CD8-positive, alpha-beta memory T cell (primary cell): ENCODE measurements around the gene MACF1. TPM values are rescaled to one million over a fixed set of nuclear protein-coding genes. Genes with fewer than 3 reads are reported as not detected.

ENCODE experiments used
- CTCF ChIA-PET: fragments of 350-600 bp; sonication (Branson Sonifier 250); formaldehyde crosslinking; loops from one replicate; lab custom pipeline; 2021; ENCODE audit warnings: antibody characterized with exemption; lab: Charles Lee
- POLR2A ChIA-PET: fragments of 350-600 bp; sonication (Branson Sonifier 250); formaldehyde crosslinking; loops from one replicate; lab custom pipeline; 2021; ENCODE audit warnings: antibody characterized with exemption; lab: Charles Lee
- DNase-seq, 5 donors: peaks; one replicate each; pipeline versions ENCODE4 v3.0.0 to v3.0.0-alpha.2; 2020 to 2022; ENCODE audit warnings: mixed read lengths in 1 of 5
- H3K27ac ChIP-seq: one replicate; pipeline ENCODE4 v1.7.0; 2013; ENCODE audit warnings: low read depth, mild to moderate bottlenecking, low read length, moderate library complexity
- H3K27me3 ChIP-seq: 2 replicates; pipeline ENCODE4 v1.7.0; 2013; ENCODE audit warnings: low read length, mild to moderate bottlenecking; ENCODE audit not compliant: insufficient read depth, poor library complexity, severe bottlenecking
- H3K36me3 ChIP-seq: 2 replicates; pipeline ENCODE4 v1.7.0; 2013; ENCODE audit warnings: mild to moderate bottlenecking, low read length, moderate library complexity; ENCODE audit not compliant: insufficient read depth
- H3K4me1 ChIP-seq: 2 replicates; pipeline ENCODE4 v1.7.0; 2013; ENCODE audit warnings: mild to moderate bottlenecking, low read length, moderate library complexity; ENCODE audit not compliant: insufficient read depth
- H3K4me3 ChIP-seq: 2 replicates; pipeline ENCODE4 v1.7.0; 2013; ENCODE audit warnings: mild to moderate bottlenecking, low read length
- H3K9me3 ChIP-seq: 2 replicates; pipeline ENCODE4 v1.7.0; 2013; ENCODE audit warnings: mild to moderate bottlenecking, low read length
- H3K27ac Mint-ChIP-seq, 8 donors: one replicate each; pipeline ENCODE4 v1.8.0; 2020 to 2021; ENCODE audit warnings: mixed read lengths in 8 of 8, mild to moderate bottlenecking in 6 of 8, inconsistent platforms in 3 of 8, moderate library complexity in 3 of 8
- H3K27me3 Mint-ChIP-seq, 2 donors: one replicate each; pipeline ENCODE4 v1.8.0; 2020 to 2021; ENCODE audit warnings: mixed read lengths in 2 of 2, mild to moderate bottlenecking in 1 of 2, moderate library complexity in 1 of 2
- H3K36me3 Mint-ChIP-seq, 3 donors: one replicate each; pipeline ENCODE4 v1.8.0; 2020 to 2021; ENCODE audit warnings: mixed read lengths in 3 of 3, inconsistent platforms in 1 of 3, mild to moderate bottlenecking in 1 of 3
- H3K4me1 Mint-ChIP-seq, 3 donors: one replicate each; pipeline ENCODE4 v1.8.0; 2020 to 2021; ENCODE audit warnings: mixed read lengths in 3 of 3, inconsistent platforms in 1 of 3, mild to moderate bottlenecking in 1 of 3
- H3K4me3 Mint-ChIP-seq, 7 donors: one replicate each; pipeline ENCODE4 v1.8.0; 2020 to 2021; ENCODE audit warnings: mixed read lengths in 7 of 7, mild to moderate bottlenecking in 6 of 7, moderate library complexity in 4 of 7, inconsistent platforms in 2 of 7
- H3K9me3 Mint-ChIP-seq, 5 donors: one replicate each; pipeline ENCODE4 v1.8.0; 2020 to 2022; ENCODE audit warnings: mixed read lengths in 5 of 5, mild to moderate bottlenecking in 3 of 5, moderate library complexity in 2 of 5, inconsistent platforms in 1 of 5
- polyA plus RNA-seq: library from polyadenylated mRNA; unstranded; fragments of 300-500 nt; fragmentation: Illumina TruSeq; gene quantifications from one replicate; pipeline ENCODE4 v1.2.3, GENCODE V29; 2021
- total RNA-seq, 2 experiments: library from RNA; stranded (reverse); gene quantifications; one replicate each; pipeline ENCODE4 v1.2.3, GENCODE V29; 2021

MACF1 gene
- total and polyA plus RNA-seq, 3 experiments from 2014 or later: 87.6 to 154 (median 151) TPM

- Histone ChIP-seq H3K27me3 (no peaks in the 10 kb centered on the region), H3K4me3 (no peak overlapping the region), H3K36me3 (no peaks in the 10 kb centered on the region), H3K4me1 (no peaks in the 10 kb centered on the region), H3K27ac (no peak overlapping the region), H3K9me3 (no peaks in the 10 kb centered on the region)
- Mint-ChIP-seq H3K36me3 (peaks cover 0 to 59% (median 10%) of the 10 kb centered on the region in 3 donors), H3K9me3 (no peaks in the 10 kb centered on the region), H3K27me3 (peaks cover 0 to 1% of the 10 kb centered on the region in 2 donors), H3K27ac (peak overlapping the region in 1 of 8 donors; percentile 58), H3K4me1 (peaks cover 0 to under 1% (median 0%) of the 10 kb centered on the region in 3 donors), H3K4me3 (no peak overlapping the region)
- POLR2A ChIA-PET: no interaction called here
- no peak for DNase-seq
- CTCF ChIA-PET: no interaction called here
These were observed 328.9 kb downstream of the MACF1 start for GRCh38 chr1:39533442-39533841.

Other genes with a start within 250 kb of the MACF1 start
- 10 to 100 TPM; 82.6 to 84.2 TPM for gene AKIRIN1, start 213.4 kb upstream of the MACF1 start, total RNA-seq
- gene AKIRIN1, start 213.4 kb upstream of the MACF1 start, polyA plus RNA-seq: 118 TPM
- 100 to 1,000 TPM; 174 to 192 TPM for gene NDUFS5, start 178.3 kb upstream of the MACF1 start, total RNA-seq
- 594 TPM for gene NDUFS5, start 178.3 kb upstream of the MACF1 start, polyA plus RNA-seq